Measurements from ENCODE around the gene OSTF1.

GRCh38 chr9:75163764-75164163, 75.5 kb downstream of the OSTF1 start:
- TF ChIP-seq CTCF (conservative IDR thresholded peaks at IDR 0.05; ENCODE audit: low read depth, low read length), result no peak
- no peak for TF ChIP-seq EZH2phosphoT487 (IDR thresholded peaks at IDR 0.05; ENCODE audit: borderline replicate concordance, low read length)
- no peak for TF ChIP-seq EZH2 (IDR thresholded peaks at IDR 0.05; ENCODE audit: low read length, unreplicated experiment)

Measured in PC-3 (cell line).